ENCODE data around the gene PPARG. TPM values are rescaled to one million over a fixed set of nuclear protein-coding genes. Genes with fewer than 3 reads are reported as not detected.

PPARG gene
- total and polyA plus RNA-seq, 10 of the 15 experiments (the other 5 are each of a cell fraction or from before 2014, with no cell fraction given): 0.06 to 0.86 (median 0.12) TPM; not detected in 5

- Histone ChIP-seq H3K36me3 (ENCODE audit: control insufficient read depth in 2 of 2, insufficient read depth in 2 of 2, low read length in 1 of 2) (no peaks in the 10 kb centered on the region), H3K27me3 (replicated peaks in 1 of 2; ENCODE audit: control insufficient read depth in 2 of 2, insufficient read depth in 2 of 2, low read length in 1 of 2) (no peaks in the 10 kb centered on the region; a peak in 2 of 4 replicates), H3K4me1 (ENCODE audit: control insufficient read depth, insufficient read depth, low read length) (no peaks in the 10 kb centered on the region), H3K4me2 (ENCODE audit: control insufficient read depth, insufficient read depth) (no peak overlapping the region), H3K4me3 (no peak overlapping the region), H3K27ac (ENCODE audit: control insufficient read depth, insufficient read depth) (no peak overlapping the region), H3K9me3 (replicated peaks; ENCODE audit: control insufficient read depth, insufficient read depth, low read length) (no peaks in the 10 kb centered on the region), H4K20me1 (ENCODE audit: control insufficient read depth, insufficient read depth) (no peaks in the 10 kb centered on the region), H3K79me2 (ENCODE audit: control insufficient read depth, insufficient read depth, low read length) (no peaks in the 10 kb centered on the region), H3K9ac (ENCODE audit: control insufficient read depth, insufficient read depth, low read length) (no peak overlapping the region), H2AFZ (ENCODE audit: control insufficient read depth, low read depth, low read length) (no peak overlapping the region)
- SMC1A ChIA-PET (ENCODE audit: uncharacterized antibody, unreplicated experiment): interaction anchor here (1.0 to 2.2 kb wide), 4 partner anchors 10 to 109 kb away, joined by 3 to 5 read pairs (median 3); no protein-coding TSS in a partner anchor
- WGBS (ENCODE audit: insufficient coverage, insufficient replicate concordance, low lambda C conversion rate, missing lambda C conversion rate): 22% methylated on average over 6 of the region's 6 CpGs
- no peak for DNase-seq (ENCODE audit: low read depth, low spot score)
- no TSS peak for BruUV-seq (replicated peaks)
- no peak for FAIRE-seq
- CTCF ChIA-PET: interaction anchor here (1.1 kb wide), 1 partner anchor 19 kb away, joined by 3 read pairs; no protein-coding TSS in a partner anchor
- RAD21 ChIA-PET (ENCODE audit: unreplicated experiment): no interaction called here
- intact Hi-C loops (cut with micrococcal nuclease; ENCODE audit: unreplicated experiment) (no loop called here), in situ Hi-C loops (cut with MboI) (no loop called here)
- POLR2A ChIA-PET: no interaction called here
- peak; percentile 23; the same call in 1 of the 3 replicates for ATAC-seq
- no peak for TF ChIP-seq CTCF (IDR thresholded peaks at IDR 0.05 in 2 of 3, conservative IDR thresholded peaks at IDR 0.05 in 1 of 3; ENCODE audit: control insufficient read depth in 2 of 3, extremely low read depth in 1 of 3, insufficient read depth in 1 of 3, low read depth in 3 of 3, low read length in 3 of 3)
- no peak for TF ChIP-seq TCF12 (IDR thresholded peaks at IDR 0.05; ENCODE audit: low read depth, low read length)
- no peak for TF ChIP-seq PBX3 (IDR thresholded peaks at IDR 0.05; ENCODE audit: insufficient replicate concordance, low read depth, low read length)
- TF ChIP-seq ZBED1 (IDR thresholded peaks at IDR 0.05; ENCODE audit: borderline replicate concordance): no peak
- TF ChIP-seq ZNF384 (IDR thresholded peaks at IDR 0.05; ENCODE audit: borderline replicate concordance, low read depth, low read length): no peak
- TF ChIP-seq NBN (IDR thresholded peaks at IDR 0.05): no peak
- no peak for TF ChIP-seq TARDBP (IDR thresholded peaks at IDR 0.05; ENCODE audit: borderline replicate concordance)
- TF ChIP-seq ZNF592 (IDR thresholded peaks at IDR 0.05): no peak
- no peak for TF ChIP-seq SRF (IDR thresholded peaks at IDR 0.05; ENCODE audit: low read depth in 2 of 2, low read length in 2 of 2)
- no peak for TF ChIP-seq NKRF (conservative IDR thresholded peaks at IDR 0.05)
- TF ChIP-seq NFYB (IDR thresholded peaks at IDR 0.05; ENCODE audit: insufficient read depth, low read depth, low read length): no peak
Observed at GRCh38 chr3:12303993-12304392, 15.1 kb downstream of the PPARG start.
